DOHH2 (cell line): ENCODE data around the gene RPRML.

Experiments used
- H3F3A ChIP-seq: fragments of 200-600 bp; sonication (generic), shearing (Covaris generic); 2 replicates; pipeline ENCODE4 v1.6.0; 2016; ENCODE audit warnings: antibody characterized with exemption, mild to moderate bottlenecking; ENCODE audit not compliant: control insufficient read depth, insufficient read depth
- H3K27ac ChIP-seq: fragments of 200-600 bp; sonication (generic); 2 replicates; pipeline ENCODE4 v1.5.1; 2014; ENCODE audit warnings: low read depth, mild to moderate bottlenecking, low read length, moderate library complexity
- H3K27me3 ChIP-seq: fragments of 200-600 bp; sonication (generic); 2 replicates; pipeline ENCODE4 v1.6.1; 2014; ENCODE audit warnings: mild to moderate bottlenecking, low read length, mixed read lengths; ENCODE audit not compliant: control insufficient read depth
- H3K36me3 ChIP-seq: fragments of 200-600 bp; sonication (generic); 2 replicates; pipeline ENCODE4 v1.6.1; 2014; ENCODE audit warnings: mild to moderate bottlenecking, low read length, moderate library complexity, mixed read lengths; ENCODE audit not compliant: control insufficient read depth
- H3K4me1 ChIP-seq: fragments of 200-600 bp; sonication (generic); 2 replicates; pipeline ENCODE4 v1.6.1; 2014; ENCODE audit warnings: mild to moderate bottlenecking, low read length, mixed read lengths; ENCODE audit not compliant: control insufficient read depth
- H3K4me2 ChIP-seq: fragments of 200-600 bp; sonication (generic); 2 replicates; pipeline ENCODE4 v1.6.0; 2014; ENCODE audit warnings: mild to moderate bottlenecking, low read length, moderate library complexity
- H3K4me3 ChIP-seq: fragments of 200-600 bp; sonication (generic); 2 replicates; pipeline ENCODE4 v1.5.1; 2014; ENCODE audit warnings: mild to moderate bottlenecking, low read length, mixed read lengths
- H3K79me2 ChIP-seq: fragments of 200-600 bp; sonication (generic); 2 replicates; pipeline ENCODE4 v1.6.1; 2014; ENCODE audit warnings: mild to moderate bottlenecking, low read length, mixed read lengths; ENCODE audit not compliant: control insufficient read depth
- H3K9me2 ChIP-seq: fragments of 200-600 bp; sonication (generic); replicated peaks from 2 replicates; pipeline ENCODE4 v1.6.1; 2014; ENCODE audit warnings: mild to moderate bottlenecking, low read length, mixed read lengths; ENCODE audit not compliant: control insufficient read depth
- H3K9me3 ChIP-seq: fragments of 200-600 bp; sonication (generic); 2 replicates; pipeline ENCODE4 v1.6.1; 2014; ENCODE audit warnings: antibody characterized with exemption, low read length, mixed read lengths; ENCODE audit not compliant: control insufficient read depth, insufficient read depth
- H4K20me1 ChIP-seq: fragments of 200-600 bp; sonication (generic); 2 replicates; pipeline ENCODE4 v1.6.0; 2014; ENCODE audit warnings: low read depth, mild to moderate bottlenecking, antibody characterized with exemption, low read length, moderate library complexity; ENCODE audit not compliant: control insufficient read depth, insufficient read depth
- EZH2phosphoT487 ChIP-seq: fragments of 200-600 bp; sonication (generic); IDR thresholded peaks from 2 replicates; pipeline ENCODE4 v1.6.1; 2017; ENCODE audit warnings: borderline replicate concordance, mild to moderate bottlenecking, antibody characterized with exemption, low read length, moderate library complexity, mixed read lengths
- TF ChIP-seq, protein P1 (sequence below): fragments of 200-600 bp; sonication (generic); IDR thresholded peaks from one replicate; pipeline ENCODE4 v1.5.1; 2014; ENCODE audit warnings: antibody characterized with exemption, mild to moderate bottlenecking, low read depth, low read length; ENCODE audit not compliant: poor library complexity, severe bottlenecking

The RPRML gene

DNA sequence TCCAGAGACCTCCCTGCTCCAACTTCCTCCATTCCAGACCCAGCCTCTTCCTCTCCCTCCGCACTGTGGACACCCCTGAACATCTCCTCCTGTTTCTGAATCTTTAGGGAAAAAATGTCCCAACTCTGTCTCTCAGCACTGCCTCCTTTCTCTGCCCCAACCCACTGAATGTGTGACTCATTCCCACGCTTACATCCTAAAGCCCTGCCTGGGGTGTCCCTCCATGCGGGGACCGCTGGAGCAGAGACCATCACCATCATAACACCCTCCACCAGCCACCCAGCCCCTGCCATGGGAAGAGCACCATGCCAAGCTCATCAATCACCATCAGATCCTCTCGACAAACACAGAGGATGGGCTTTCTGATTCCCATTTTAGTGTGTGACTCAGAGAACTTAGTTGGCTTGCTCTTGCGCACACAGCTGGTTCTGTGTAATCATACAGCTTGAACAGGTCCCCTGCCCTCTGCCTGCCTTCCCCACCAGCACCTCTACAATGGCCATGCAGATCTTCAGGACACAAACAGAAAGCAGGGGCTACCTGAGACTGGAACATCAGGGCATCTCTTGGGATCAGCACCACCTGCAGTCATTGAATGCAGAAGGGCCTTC lies 10.7 kb downstream of the RPRML start:
- peaks cover 17% of the 10 kb centered on the region for H3K27me3 ChIP-seq
- no peak overlapping the region for H3K4me2 ChIP-seq
- no peaks in the 10 kb centered on the region for H3K4me1 ChIP-seq
- TF ChIP-seq, protein P1, sequence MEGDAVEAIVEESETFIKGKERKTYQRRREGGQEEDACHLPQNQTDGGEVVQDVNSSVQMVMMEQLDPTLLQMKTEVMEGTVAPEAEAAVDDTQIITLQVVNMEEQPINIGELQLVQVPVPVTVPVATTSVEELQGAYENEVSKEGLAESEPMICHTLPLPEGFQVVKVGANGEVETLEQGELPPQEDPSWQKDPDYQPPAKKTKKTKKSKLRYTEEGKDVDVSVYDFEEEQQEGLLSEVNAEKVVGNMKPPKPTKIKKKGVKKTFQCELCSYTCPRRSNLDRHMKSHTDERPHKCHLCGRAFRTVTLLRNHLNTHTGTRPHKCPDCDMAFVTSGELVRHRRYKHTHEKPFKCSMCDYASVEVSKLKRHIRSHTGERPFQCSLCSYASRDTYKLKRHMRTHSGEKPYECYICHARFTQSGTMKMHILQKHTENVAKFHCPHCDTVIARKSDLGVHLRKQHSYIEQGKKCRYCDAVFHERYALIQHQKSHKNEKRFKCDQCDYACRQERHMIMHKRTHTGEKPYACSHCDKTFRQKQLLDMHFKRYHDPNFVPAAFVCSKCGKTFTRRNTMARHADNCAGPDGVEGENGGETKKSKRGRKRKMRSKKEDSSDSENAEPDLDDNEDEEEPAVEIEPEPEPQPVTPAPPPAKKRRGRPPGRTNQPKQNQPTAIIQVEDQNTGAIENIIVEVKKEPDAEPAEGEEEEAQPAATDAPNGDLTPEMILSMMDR, result no peak
- no peak for TF ChIP-seq EZH2phosphoT487
- no peaks in the 10 kb centered on the region for H3F3A ChIP-seq
- H4K20me1 ChIP-seq, result no peaks in the 10 kb centered on the region
- no peaks in the 10 kb centered on the region for H3K9me2 ChIP-seq
- H3K4me3 ChIP-seq, result no peak overlapping the region
- no peak overlapping the region for H3K27ac ChIP-seq
- H3K79me2 ChIP-seq, result no peaks in the 10 kb centered on the region
- no peaks in the 10 kb centered on the region for H3K9me3 ChIP-seq
- H3K36me3 ChIP-seq, result no peaks in the 10 kb centered on the region

DNA sequence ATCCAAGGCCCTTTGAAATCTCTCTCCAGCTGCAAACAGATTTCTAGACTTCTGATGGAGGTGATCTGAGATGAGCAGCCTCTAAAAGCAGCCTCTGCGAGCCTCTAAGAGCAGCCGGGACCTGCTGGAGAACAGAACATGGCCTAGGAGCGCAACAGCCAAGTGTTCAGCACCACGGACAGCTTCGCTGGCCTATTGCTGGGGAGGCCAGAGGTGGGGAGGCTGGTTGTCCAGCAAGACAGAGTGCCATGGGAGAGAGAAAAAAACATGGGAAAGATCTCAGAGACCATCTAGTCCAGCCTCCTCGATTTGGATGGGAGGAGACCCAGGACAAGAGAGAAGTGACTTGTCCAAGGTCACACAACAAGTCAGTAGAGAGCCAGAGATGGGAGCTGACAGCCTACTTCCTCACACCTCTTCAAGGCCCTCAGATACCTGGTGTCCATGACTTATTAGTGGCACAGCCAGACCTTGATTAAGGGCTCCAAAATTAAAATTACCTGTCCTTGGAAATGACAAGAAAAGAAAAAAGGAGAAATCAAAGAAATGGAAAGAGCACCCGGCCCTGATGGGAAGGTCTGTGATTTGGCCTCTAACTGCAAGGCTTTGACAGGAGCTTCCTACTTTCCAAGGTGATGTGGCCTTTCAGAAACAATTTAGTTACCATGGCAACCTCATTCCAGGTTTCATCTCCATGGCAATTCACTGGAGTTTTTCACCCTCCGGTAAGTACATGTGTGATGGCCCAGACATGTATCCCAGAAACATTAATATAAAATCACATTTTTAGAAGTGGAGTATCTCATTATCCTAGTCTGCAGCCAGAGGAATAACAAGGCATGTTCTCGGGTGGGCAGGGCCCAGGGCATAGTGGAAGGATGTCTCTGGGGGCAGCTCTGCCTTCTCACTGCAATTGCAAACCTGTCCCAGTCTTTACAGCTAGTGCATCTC lies 14.5 kb downstream of the RPRML start:
- H3K9me2 ChIP-seq, result no peaks in the 10 kb centered on the region
- no peak overlapping the region for H3K4me3 ChIP-seq
- H3K27ac ChIP-seq, result no peak overlapping the region
- H3K9me3 ChIP-seq, result no peaks in the 10 kb centered on the region
- H3K36me3 ChIP-seq, result no peaks in the 10 kb centered on the region
- H3K4me2 ChIP-seq, result no peak overlapping the region
- H3K79me2 ChIP-seq, result no peaks in the 10 kb centered on the region
- H3K27me3 ChIP-seq, result peaks cover 24% of the 10 kb centered on the region
- H4K20me1 ChIP-seq, result no peaks in the 10 kb centered on the region
- TF ChIP-seq EZH2phosphoT487, result no peak
- TF ChIP-seq, protein P1, result no peak
- no peaks in the 10 kb centered on the region for H3F3A ChIP-seq
- no peaks in the 10 kb centered on the region for H3K4me1 ChIP-seq

- H3F3A ChIP-seq, result no peaks in the 10 kb centered on the region
- H3K27me3 ChIP-seq, result peaks cover 29% of the 10 kb centered on the region
- no peak overlapping the region for H3K4me3 ChIP-seq
- no peaks in the 10 kb centered on the region for H3K79me2 ChIP-seq
- no peak for TF ChIP-seq EZH2phosphoT487
- TF ChIP-seq, protein P1, result no peak
- H3K36me3 ChIP-seq, result no peaks in the 10 kb centered on the region
- no peaks in the 10 kb centered on the region for H3K9me2 ChIP-seq
- no peaks in the 10 kb centered on the region for H3K4me1 ChIP-seq
- no peaks in the 10 kb centered on the region for H3K9me3 ChIP-seq
- no peak overlapping the region for H3K4me2 ChIP-seq
- H4K20me1 ChIP-seq, result no peaks in the 10 kb centered on the region
- no peak overlapping the region for H3K27ac ChIP-seq
Observed at GRCh38 chr17:46963571-46963970, 15.5 kb downstream of the RPRML start.
